Fibroblast of skin of abdomen (primary cell): ENCODE data around the gene TLE1.
"Not testable (repeated sequence)": the region's sequence is repeated elsewhere in the genome, so short reads cannot be mapped to it uniquely, and the experiment has no call there.

Experiments used
- DNase-seq: peaks from one replicate; pipeline ENCODE4 v3.0.0-alpha.2; 2013

Gene TLE1

GRCh38 chr9:81652058-81652687 is 37.2 kb downstream of the TLE1 start:
- DNase-seq: no peak

- no peak for DNase-seq
These were observed 38.5 kb downstream of the TLE1 start for GRCh38 chr9:81650586-81651515.

- no peak for DNase-seq
These were observed 39.7 kb downstream of the TLE1 start for GRCh38 chr9:81649475-81650240.

GRCh38 chr9:81648891-81649290 is 40.5 kb downstream of the TLE1 start:
- DNase-seq: no peak

GRCh38 chr9:81646337-81646736 is 43.0 kb downstream of the TLE1 start:
- no peak for DNase-seq

- not testable (repeated sequence) for DNase-seq
These were observed 44.8 kb downstream of the TLE1 start for GRCh38 chr9:81644513-81644912.

GRCh38 chr9:81637276-81637675 is 52.1 kb downstream of the TLE1 start:
- no peak for DNase-seq

- no peak for DNase-seq
These were observed 53.1 kb downstream of the TLE1 start for GRCh38 chr9:81636255-81636599.

- peak; percentile 81 for DNase-seq
These were observed 53.7 kb downstream of the TLE1 start for GRCh38 chr9:81635521-81636254.

- peak; percentile 65 for DNase-seq
These were observed 54.3 kb downstream of the TLE1 start for GRCh38 chr9:81634915-81635516.

GRCh38 chr9:81633952-81634854 is 55.1 kb downstream of the TLE1 start:
- no peak for DNase-seq

GRCh38 chr9:81632599-81632998 is 56.7 kb downstream of the TLE1 start:
- DNase-seq: peak; percentile 67

GRCh38 chr9:81631218-81631745 is 58.1 kb downstream of the TLE1 start:
- no peak for DNase-seq

GRCh38 chr9:81629440-81629839 is 59.9 kb downstream of the TLE1 start:
- no peak for DNase-seq

- no peak for DNase-seq
These were observed 60.5 kb downstream of the TLE1 start for GRCh38 chr9:81628897-81629296.

- no peak for DNase-seq
These were observed 61.9 kb downstream of the TLE1 start for GRCh38 chr9:81627481-81627880.

GRCh38 chr9:81626511-81626910 is 62.8 kb downstream of the TLE1 start:
- peak; percentile 21 for DNase-seq

GRCh38 chr9:81625969-81626368 is 63.4 kb downstream of the TLE1 start:
- no peak for DNase-seq

- no peak for DNase-seq
These were observed 65.6 kb downstream of the TLE1 start for GRCh38 chr9:81623778-81624177.

GRCh38 chr9:81622471-81623255 is 66.7 kb downstream of the TLE1 start:
- DNase-seq: no peak
